Parathyroid adenoma (tissue), 2 donors: ENCODE data around the gene ZNF620.

Source experiments
- H2AFZ ChIP-seq: fragments of 300-600 bp; sonication (generic); one replicate; pipeline ENCODE4 v1.7.0; 2017; ENCODE audit warnings: antibody characterized with exemption, mild to moderate bottlenecking
- H3K27ac ChIP-seq: fragments of 300-600 bp; sonication (generic); one replicate; pipeline ENCODE4 v1.7.0; 2017
- H3K27me3 ChIP-seq: fragments of 300-600 bp; sonication (generic); one replicate; pipeline ENCODE4 v1.7.0; 2017; ENCODE audit warnings: low read length; ENCODE audit not compliant: control insufficient read depth, insufficient read depth
- H3K36me3 ChIP-seq: fragments of 300-600 bp; sonication (generic); one replicate; pipeline ENCODE4 v1.7.0; 2017; ENCODE audit warnings: low read length; ENCODE audit not compliant: control insufficient read depth, insufficient read depth
- H3K4me1 ChIP-seq: fragments of 300-600 bp; sonication (generic); one replicate; pipeline ENCODE4 v1.7.0; 2017; ENCODE audit warnings: control low read depth
- H3K4me2 ChIP-seq: fragments of 300-600 bp; sonication (generic); one replicate; pipeline ENCODE4 v1.7.0; 2017; ENCODE audit warnings: low read length
- H3K4me3 ChIP-seq: fragments of 300-600 bp; sonication (generic); one replicate; pipeline ENCODE4 v1.7.0; 2017; ENCODE audit warnings: low read depth, low read length
- H3K79me2 ChIP-seq: fragments of 300-600 bp; sonication (generic); one replicate; pipeline ENCODE4 v1.7.0; 2017; ENCODE audit warnings: control low read depth
- H3K9ac ChIP-seq: fragments of 300-600 bp; sonication (generic); one replicate; pipeline ENCODE4 v1.7.0; 2017; ENCODE audit warnings: mild to moderate bottlenecking
- H3K9me3 ChIP-seq: fragments of 300-600 bp; sonication (generic); one replicate; pipeline ENCODE4 v1.7.0; 2017; ENCODE audit warnings: low read length; ENCODE audit not compliant: control insufficient read depth
- CTCF ChIP-seq: fragments of 300-600 bp; sonication (generic); IDR thresholded peaks from one replicate; pipeline ENCODE4 v1.7.0; 2017; ENCODE audit warnings: antibody characterized with exemption, mild to moderate bottlenecking
- donor health status: primary hyperparathyroidism.

Gene ZNF620

GRCh38 chr3:40477666-40478065 is 28.2 kb upstream of the ZNF620 start:
- no peak overlapping the region for H3K9ac ChIP-seq
- peak overlapping the region; percentile 5 for H3K27ac ChIP-seq
- H3K9me3 ChIP-seq = no peaks in the 10 kb centered on the region
- H3K4me2 ChIP-seq = peak overlapping the region; percentile 97
- peaks cover 3% of the 10 kb centered on the region for H3K4me1 ChIP-seq
- H3K79me2 ChIP-seq = no peaks in the 10 kb centered on the region
- peak overlapping the region; percentile 95 for H3K4me3 ChIP-seq
- H2AFZ ChIP-seq = peak overlapping the region; percentile 100
- H3K36me3 ChIP-seq = no peaks in the 10 kb centered on the region
- TF ChIP-seq CTCF = no peak
- H3K27me3 ChIP-seq = no peaks in the 10 kb centered on the region

GRCh38 chr3:40487172-40487571 is 18.7 kb upstream of the ZNF620 start:
- Histone ChIP-seq H3K4me3 (no peak overlapping the region), H3K36me3 (no peaks in the 10 kb centered on the region)

GRCh38 chr3:40490916-40491315 is 14.9 kb upstream of the ZNF620 start:
- H3K36me3 ChIP-seq = no peaks in the 10 kb centered on the region
- H3K9me3 ChIP-seq = no peaks in the 10 kb centered on the region
- H3K27me3 ChIP-seq = no peaks in the 10 kb centered on the region
- H3K79me2 ChIP-seq = no peaks in the 10 kb centered on the region
- no peak for TF ChIP-seq CTCF
- no peak overlapping the region for H3K27ac ChIP-seq
- H3K4me1 ChIP-seq = no peaks in the 10 kb centered on the region
- H3K9ac ChIP-seq = no peak overlapping the region
- no peak overlapping the region for H3K4me3 ChIP-seq
- no peak overlapping the region for H2AFZ ChIP-seq
- no peak overlapping the region for H3K4me2 ChIP-seq

More at GRCh38 chr3:40487172-40487571, 18.7 kb upstream of the ZNF620 start:
- no peak for TF ChIP-seq CTCF
- H3K4me2 ChIP-seq = no peak overlapping the region
- no peaks in the 10 kb centered on the region for H3K4me1 ChIP-seq
- no peak overlapping the region for H2AFZ ChIP-seq
- H3K27ac ChIP-seq = no peak overlapping the region
- H3K27me3 ChIP-seq = no peaks in the 10 kb centered on the region
- H3K9ac ChIP-seq = no peak overlapping the region
- no peaks in the 10 kb centered on the region for H3K9me3 ChIP-seq
- no peaks in the 10 kb centered on the region for H3K79me2 ChIP-seq

GRCh38 chr3:40494698-40495097 is 11.1 kb upstream of the ZNF620 start:
- no peaks in the 10 kb centered on the region for H3K36me3 ChIP-seq
- H3K9ac ChIP-seq = no peak overlapping the region
- no peaks in the 10 kb centered on the region for H3K79me2 ChIP-seq
- H3K27ac ChIP-seq = no peak overlapping the region
- no peaks in the 10 kb centered on the region for H3K9me3 ChIP-seq
- no peak overlapping the region for H2AFZ ChIP-seq
- no peaks in the 10 kb centered on the region for H3K27me3 ChIP-seq
- H3K4me3 ChIP-seq = no peak overlapping the region
- TF ChIP-seq CTCF = no peak
- no peaks in the 10 kb centered on the region for H3K4me1 ChIP-seq
- no peak overlapping the region for H3K4me2 ChIP-seq

- H3K4me2 ChIP-seq = no peak overlapping the region
- no peaks in the 10 kb centered on the region for H3K79me2 ChIP-seq
- no peaks in the 10 kb centered on the region for H3K4me1 ChIP-seq
- no peak overlapping the region for H3K9ac ChIP-seq
- H3K4me3 ChIP-seq = no peak overlapping the region
- H3K36me3 ChIP-seq = no peaks in the 10 kb centered on the region
- TF ChIP-seq CTCF = no peak
- H3K27ac ChIP-seq = no peak overlapping the region
- no peaks in the 10 kb centered on the region for H3K27me3 ChIP-seq
- no peak overlapping the region for H2AFZ ChIP-seq
- no peaks in the 10 kb centered on the region for H3K9me3 ChIP-seq
Observed at GRCh38 chr3:40497288-40497687, 8.6 kb upstream of the ZNF620 start.
